Fibroblast of pulmonary artery (primary cell): ENCODE data around the gene MEGF6.
A peak's percentile ranks its signal among the peaks of the same experiment; 100 is the strongest.

Experiments
- DNase-seq: peaks from one replicate; pipeline ENCODE4 v3.0.0-alpha.2; 2010; ENCODE audit warnings: low read depth
- H3K4me3 ChIP-seq: replicated peaks from 2 replicates; pipeline ENCODE4 v1.5.1; 2011; ENCODE audit warnings: low read depth, mild to moderate bottlenecking, control low read depth, low read length, moderate library complexity
- CTCF ChIP-seq: IDR thresholded peaks from 2 replicates; pipeline ENCODE4 v1.5.1; 2011; ENCODE audit warnings: mild to moderate bottlenecking, control low read depth, low read length, inconsistent platforms; ENCODE audit errors: missing control alignments

Gene MEGF6

GRCh38 chr1:3545363-3546047 lies 65.8 kb downstream of the MEGF6 start:
- TF ChIP-seq CTCF = no peak
- DNase-seq = no peak
- no peak overlapping the region for H3K4me3 ChIP-seq

GRCh38 chr1:3544040-3544977 lies 67.0 kb downstream of the MEGF6 start:
- H3K4me3 ChIP-seq = no peak overlapping the region
- DNase-seq = no peak
- no peak for TF ChIP-seq CTCF

- TF ChIP-seq CTCF = no peak
- DNase-seq = peak; percentile 61
- no peak overlapping the region for H3K4me3 ChIP-seq
Measured at GRCh38 chr1:3543076-3544039, 68.0 kb downstream of the MEGF6 start.

DNA sequence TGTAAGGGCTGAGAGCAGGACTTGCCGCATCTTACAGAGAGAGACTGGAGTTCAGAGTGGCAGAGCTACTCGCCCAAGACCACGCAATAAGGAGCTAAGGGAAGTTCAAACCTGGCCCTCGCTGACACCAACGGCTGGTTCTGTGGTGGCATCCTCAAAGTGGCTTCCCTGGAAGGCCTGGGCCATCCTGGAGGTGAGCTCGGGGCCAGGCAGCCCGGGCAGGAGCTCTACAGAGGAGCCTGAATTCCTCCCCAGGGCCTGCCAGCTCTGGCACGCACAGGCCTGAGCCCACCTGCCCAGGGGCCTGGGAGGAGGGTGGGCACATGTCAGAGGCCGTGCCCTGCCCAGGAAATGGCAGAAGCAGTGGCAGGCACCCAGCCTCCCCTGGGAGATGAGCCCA lies 68.6 kb downstream of the MEGF6 start:
- DNase-seq = no peak
- H3K4me3 ChIP-seq = no peak overlapping the region
- no peak for TF ChIP-seq CTCF

DNA sequence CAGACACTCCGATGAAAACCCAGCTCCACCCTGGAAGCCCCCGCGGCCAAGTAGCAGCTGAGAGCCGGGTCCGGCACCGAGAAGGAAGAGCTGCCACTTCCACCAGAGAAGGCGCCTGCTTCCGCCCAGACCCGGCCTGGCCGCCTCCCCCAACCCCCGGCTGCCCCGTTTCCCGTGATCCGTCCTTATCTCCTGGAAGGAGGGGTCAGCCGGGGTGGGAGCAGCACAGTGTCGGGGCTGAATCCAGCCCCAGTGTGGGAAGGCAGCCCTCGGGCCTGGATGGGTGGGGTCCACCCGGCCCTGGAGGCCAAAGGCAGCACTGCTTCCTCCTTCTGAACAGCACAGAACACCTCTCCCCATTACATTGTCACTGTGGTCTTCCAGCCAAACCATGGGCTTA lies 69.4 kb downstream of the MEGF6 start:
- no peak for DNase-seq
- no peak for TF ChIP-seq CTCF
- no peak overlapping the region for H3K4me3 ChIP-seq

DNA sequence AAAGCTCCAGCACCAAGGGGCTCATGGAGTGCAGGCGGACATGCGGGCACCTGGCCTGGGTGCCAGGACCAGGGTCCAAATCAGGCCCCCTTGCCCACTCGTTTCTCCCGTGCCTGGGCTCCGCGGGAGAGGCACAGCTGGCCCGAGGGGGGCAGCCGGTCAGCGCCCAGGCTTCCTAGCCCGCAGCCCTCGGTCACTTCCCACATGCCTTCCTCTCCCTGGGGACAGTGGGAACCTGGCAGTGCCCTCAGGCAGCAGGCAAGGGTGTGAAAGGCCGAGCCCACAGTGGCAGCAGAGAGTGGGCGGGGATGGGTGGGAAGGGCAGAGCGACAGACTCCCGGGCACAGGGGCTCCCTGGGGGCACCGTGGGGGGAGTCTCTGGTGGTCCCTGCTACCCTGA lies 69.8 kb downstream of the MEGF6 start:
- TF ChIP-seq CTCF = no peak
- H3K4me3 ChIP-seq = no peak overlapping the region
- no peak for DNase-seq
